K562 (cell line): ENCODE data around the gene SHISA4. TPM values are rescaled to one million over a fixed set of nuclear protein-coding genes. Genes with fewer than 3 reads are reported as not detected.
A peak's percentile ranks its signal among the peaks of the same experiment; 100 is the strongest.

Source experiments
- ARID2 ChIP-seq: fragments of 450-650 bp; IDR thresholded peaks from 2 replicates; pipeline ENCODE4 v1.6.1; 2017; ENCODE audit warnings: antibody characterized with exemption, mild to moderate bottlenecking
- ATF7 ChIP-seq: fragments of 450-650 bp; IDR thresholded peaks from 2 replicates; pipeline ENCODE4 v1.7.1; 2014; ENCODE audit warnings: mild to moderate bottlenecking, moderate library complexity
- CAMTA2 ChIP-seq: fragments of 250-450 bp; sonication (Bioruptor Pico); conservative IDR thresholded peaks from 2 replicates; pipeline ENCODE4 v1.5.1; 2022
- CCNT2 ChIP-seq: IDR thresholded peaks from 2 replicates; pipeline ENCODE4 v1.6.1; 2011; ENCODE audit warnings: borderline replicate concordance, low read depth, mild to moderate bottlenecking, moderate library complexity, mixed read lengths, low read length; ENCODE audit not compliant: insufficient read length; ENCODE audit errors: extremely low read depth
- CHD4 ChIP-seq: fragments of 200-600 bp; sonication (generic); IDR thresholded peaks from 3 replicates; pipeline ENCODE4 v1.6.1; 2012; ENCODE audit warnings: low read depth, mild to moderate bottlenecking, mixed read lengths, low read length, inconsistent platforms; ENCODE audit not compliant: insufficient read depth, insufficient replicate concordance, poor library complexity, severe bottlenecking
- DIDO1 ChIP-seq: fragments of 450-650 bp; IDR thresholded peaks from 2 replicates; pipeline ENCODE4 v1.6.1; 2016; ENCODE audit warnings: low read depth, missing biosample characterization, missing genetic modification characterization
- FUS ChIP-seq: fragments of 200-400 bp; formaldehyde crosslinking; optimal IDR thresholded peaks from 2 replicates; pipeline ENCODE3; 2017; ENCODE audit warnings: low read depth, low read length
- NCOA1 ChIP-seq: fragments of 450-650 bp; IDR thresholded peaks from 2 replicates; pipeline ENCODE4 v1.6.1; 2016; ENCODE audit warnings: low read depth
- NCOA4 ChIP-seq: fragments of 450-650 bp; IDR thresholded peaks from 2 replicates; pipeline ENCODE4 v1.6.1; 2018; ENCODE audit warnings: mild to moderate bottlenecking; ENCODE audit not compliant: partially characterized antibody
- NFE2L1 ChIP-seq: fragments of 450-650 bp; IDR thresholded peaks from 2 replicates; pipeline ENCODE4 v1.6.1; 2016; ENCODE audit warnings: missing genetic modification characterization, low read depth, mild to moderate bottlenecking, missing compliant biosample characterization, moderate library complexity, borderline replicate concordance
- NFIX ChIP-seq: fragments of 250-450 bp; sonication (Bioruptor Pico); IDR thresholded peaks from 2 replicates; pipeline ENCODE4 v1.4.0; 2020; ENCODE audit warnings: low read depth, mild to moderate bottlenecking, moderate library complexity
- NFYB ChIP-seq: IDR thresholded peaks from 2 replicates; pipeline ENCODE4 v1.6.1; 2011; ENCODE audit warnings: mild to moderate bottlenecking, moderate library complexity; ENCODE audit not compliant: insufficient read length; ENCODE audit errors: extremely low read depth
- PRMT5 ChIP-seq: sonication (generic); formaldehyde crosslinking; IDR thresholded peaks from 2 replicates; pipeline ENCODE4 v1.5.0; 2020; ENCODE audit warnings: missing genetic modification reagents
- SIN3B ChIP-seq: fragments of 450-650 bp; IDR thresholded peaks from 2 replicates; pipeline ENCODE4 v1.6.1; 2017; ENCODE audit warnings: low read depth, mild to moderate bottlenecking, moderate library complexity
- SLC30A9 ChIP-seq: fragments of 250-450 bp; sonication (Bioruptor Pico); IDR thresholded peaks from 2 replicates; pipeline ENCODE4 v1.8.0; 2022; ENCODE audit warnings: mild to moderate bottlenecking, moderate library complexity
- SOX6 ChIP-seq: fragments of 450-650 bp; IDR thresholded peaks from 2 replicates; pipeline ENCODE4 v1.6.1; 2014; ENCODE audit warnings: mild to moderate bottlenecking
- SUPT5H ChIP-seq: fragments of 450-650 bp; IDR thresholded peaks from 2 replicates; pipeline ENCODE4 v1.6.1; 2016
- TAF7 ChIP-seq: fragments of 450-650 bp; IDR thresholded peaks from 2 replicates; pipeline ENCODE4 v1.6.1; 2016; ENCODE audit warnings: missing genetic modification characterization, missing compliant biosample characterization
- ZBTB17 ChIP-seq: fragments of 450-650 bp; formaldehyde crosslinking; IDR thresholded peaks from 2 replicates; pipeline ENCODE4 v1.4.0; 2020; ENCODE audit warnings: mild to moderate bottlenecking
- ZNF395 ChIP-seq: fragments of 200-800 bp; sonication (Bioruptor generic); IDR thresholded peaks from 2 replicates; pipeline ENCODE4 v1.6.1; 2017; ENCODE audit warnings: missing genetic modification characterization, missing compliant biosample characterization
- ZNF75A ChIP-seq: fragments of 450-650 bp; formaldehyde crosslinking; IDR thresholded peaks from 2 replicates; pipeline ENCODE4 v1.4.0; 2020; ENCODE audit warnings: mild to moderate bottlenecking
- ZNF830 ChIP-seq: fragments of 250-450 bp; sonication (Bioruptor Pico); IDR thresholded peaks from 2 replicates; pipeline ENCODE4 v1.5.0; 2021; ENCODE audit warnings: mild to moderate bottlenecking
- polyA plus RNA-seq, 8 experiments: library from polyadenylated mRNA; depleted of rRNA in 4 of 8; stranded (reverse) in 5 of 8; unstranded in 3 of 8; fragments of >200 nt; fragmentation: Nextera tagmentation in 2 of 8; fragmentation: Illumina TruSeq in 1 of 8; extraction: Ambion mirVana in 2 of 8; extraction: Trizol in 1 of 8; gene quantifications; 2 replicates each; pipeline versions ENCODE4 v1.2.1 to v1.2.3, GENCODE V29; 2011 to 2014; ENCODE audit warnings: inconsistent platforms in 1 of 8, missing spikeins in 1 of 8
- total RNA-seq, 7 experiments: library from RNA; depleted of rRNA in 6 of 7; stranded (reverse); fragments of >200 nt in 6 of 7; fragmentation: Illumina TruSeq in 2 of 7; extraction: Trizol in 2 of 7; gene quantifications; 2 replicates each; pipeline versions ENCODE4 v1.2.1 to v1.2.3, GENCODE V29; 2011 to 2021; ENCODE audit warnings: low replicate concordance in 1 of 7
- TF ChIP-seq, protein P1 (sequence below): fragments of 200-800 bp; sonication (Bioruptor generic); IDR thresholded peaks from 2 replicates; pipeline ENCODE4 v1.6.1; 2016; ENCODE audit warnings: missing genetic modification characterization, missing compliant biosample characterization

Gene SHISA4
- total and polyA plus RNA-seq, 9 of the 15 experiments (the other 6 are each of a cell fraction or from before 2014, with no cell fraction given), result 0.15 to 0.95 (median 0.68) TPM; not detected in 2

GRCh38 chr1:201941420-201942128 lies 52.9 kb downstream of the SHISA4 start (continued):
- peak; percentile 84 for TF ChIP-seq ZNF395 (CRISPR knock-in tag)
- no peak for TF ChIP-seq SLC30A9 (CRISPR knock-in tag)
- no peak for TF ChIP-seq DIDO1 (tag)
- no peak for TF ChIP-seq CCNT2
- no peak for TF ChIP-seq ZNF830 (CRISPR knock-in tag)
- TF ChIP-seq NFYB, result no peak
- TF ChIP-seq NCOA4, result no peak
- TF ChIP-seq ZBTB17, result peak; percentile 75
- TF ChIP-seq ZNF75A (CRISPR knock-in tag), result no peak
- TF ChIP-seq ATF7, result peak; percentile 36; the same call in 1 of the 2 replicates
- TF ChIP-seq, protein P1, sequence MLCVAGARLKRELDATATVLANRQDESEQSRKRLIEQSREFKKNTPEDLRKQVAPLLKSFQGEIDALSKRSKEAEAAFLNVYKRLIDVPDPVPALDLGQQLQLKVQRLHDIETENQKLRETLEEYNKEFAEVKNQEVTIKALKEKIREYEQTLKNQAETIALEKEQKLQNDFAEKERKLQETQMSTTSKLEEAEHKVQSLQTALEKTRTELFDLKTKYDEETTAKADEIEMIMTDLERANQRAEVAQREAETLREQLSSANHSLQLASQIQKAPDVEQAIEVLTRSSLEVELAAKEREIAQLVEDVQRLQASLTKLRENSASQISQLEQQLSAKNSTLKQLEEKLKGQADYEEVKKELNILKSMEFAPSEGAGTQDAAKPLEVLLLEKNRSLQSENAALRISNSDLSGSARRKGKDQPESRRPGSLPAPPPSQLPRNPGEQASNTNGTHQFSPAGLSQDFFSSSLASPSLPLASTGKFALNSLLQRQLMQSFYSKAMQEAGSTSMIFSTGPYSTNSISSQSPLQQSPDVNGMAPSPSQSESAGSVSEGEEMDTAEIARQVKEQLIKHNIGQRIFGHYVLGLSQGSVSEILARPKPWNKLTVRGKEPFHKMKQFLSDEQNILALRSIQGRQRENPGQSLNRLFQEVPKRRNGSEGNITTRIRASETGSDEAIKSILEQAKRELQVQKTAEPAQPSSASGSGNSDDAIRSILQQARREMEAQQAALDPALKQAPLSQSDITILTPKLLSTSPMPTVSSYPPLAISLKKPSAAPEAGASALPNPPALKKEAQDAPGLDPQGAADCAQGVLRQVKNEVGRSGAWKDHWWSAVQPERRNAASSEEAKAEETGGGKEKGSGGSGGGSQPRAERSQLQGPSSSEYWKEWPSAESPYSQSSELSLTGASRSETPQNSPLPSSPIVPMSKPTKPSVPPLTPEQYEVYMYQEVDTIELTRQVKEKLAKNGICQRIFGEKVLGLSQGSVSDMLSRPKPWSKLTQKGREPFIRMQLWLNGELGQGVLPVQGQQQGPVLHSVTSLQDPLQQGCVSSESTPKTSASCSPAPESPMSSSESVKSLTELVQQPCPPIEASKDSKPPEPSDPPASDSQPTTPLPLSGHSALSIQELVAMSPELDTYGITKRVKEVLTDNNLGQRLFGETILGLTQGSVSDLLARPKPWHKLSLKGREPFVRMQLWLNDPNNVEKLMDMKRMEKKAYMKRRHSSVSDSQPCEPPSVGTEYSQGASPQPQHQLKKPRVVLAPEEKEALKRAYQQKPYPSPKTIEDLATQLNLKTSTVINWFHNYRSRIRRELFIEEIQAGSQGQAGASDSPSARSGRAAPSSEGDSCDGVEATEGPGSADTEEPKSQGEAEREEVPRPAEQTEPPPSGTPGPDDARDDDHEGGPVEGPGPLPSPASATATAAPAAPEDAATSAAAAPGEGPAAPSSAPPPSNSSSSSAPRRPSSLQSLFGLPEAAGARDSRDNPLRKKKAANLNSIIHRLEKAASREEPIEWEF (CRISPR knock-in tag), result no peak
- no peak for TF ChIP-seq NFIX (CRISPR knock-in tag)
- TF ChIP-seq FUS, result no peak
- no peak for TF ChIP-seq TAF7 (tag)
- peak; percentile 63 for TF ChIP-seq SUPT5H
- TF ChIP-seq ARID2, result 0 out of 2 replicates have a peak, but pooled peaks have one; percentile 28
- 0 out of 2 replicates have a peak, but pooled peaks have one; percentile 13 for TF ChIP-seq SOX6
- TF ChIP-seq NCOA1, result peak; percentile 34; the same call in 1 of the 2 replicates
- no peak for TF ChIP-seq NFE2L1 (tag)
- TF ChIP-seq SIN3B, result no peak
- no peak for TF ChIP-seq CAMTA2
- no peak for TF ChIP-seq CHD4
- TF ChIP-seq PRMT5, result no peak
